ENCODE results near the gene RAB7A.

DNA sequence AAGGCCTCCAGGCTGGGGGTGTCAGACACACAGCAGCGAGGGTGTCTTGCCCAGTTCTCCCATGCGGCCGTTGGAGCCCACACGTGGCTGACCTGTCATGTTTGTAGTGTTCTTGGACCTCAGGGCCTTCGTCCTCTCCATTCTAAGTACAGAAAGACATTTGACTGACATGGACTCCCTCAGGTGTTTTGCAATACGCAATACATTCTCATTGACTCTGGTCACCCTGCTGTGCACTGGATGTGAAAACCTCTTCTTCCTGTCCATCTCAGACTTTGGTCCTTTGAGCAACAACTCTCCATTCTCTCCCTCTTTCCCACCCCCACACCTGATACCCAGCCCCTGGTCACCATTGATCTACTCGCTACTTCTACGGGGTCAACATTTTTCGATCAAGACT is 124.6 kb downstream of the RAB7A start:
- no peak for TF ChIP-seq POLR2AphosphoS5 (IDR thresholded peaks at IDR 0.05; ENCODE audit: low read depth, low read length)
- no peak for TF ChIP-seq POLR2A (IDR thresholded peaks at IDR 0.05; ENCODE audit: low read depth, low read length)

All from GM12892 (cell line).